Vagina (tissue), 2 donors: ENCODE measurements around the gene ZSCAN1. TPM values are rescaled to one million over a fixed set of nuclear protein-coding genes. Genes with fewer than 3 reads are reported as not detected.

ENCODE experiments used
- DNase-seq, 2 donors: peaks; one replicate each; pipeline ENCODE4 v3.0.0-alpha.2; 2017; ENCODE audit errors: extremely low spot score in 2 of 2
- H3K27ac ChIP-seq: fragments of 200-600 bp; sonication (generic); one replicate; pipeline ENCODE4 v1.5.1; 2019
- H3K27me3 ChIP-seq: fragments of 200-600 bp; sonication (generic); one replicate; pipeline ENCODE4 v1.5.1; 2019
- H3K36me3 ChIP-seq, 2 donors: fragments of 200-600 bp; sonication (generic); one replicate each; pipeline ENCODE4 v1.5.1; 2017 to 2019
- H3K4me1 ChIP-seq: fragments of 200-600 bp; sonication (generic); one replicate; pipeline ENCODE4 v1.5.1; 2019
- H3K4me3 ChIP-seq, 2 donors: fragments of 200-600 bp; sonication (generic); 1 replicate in 1 of 2; 2 replicates in 1 of 2; pipeline ENCODE4 v1.5.1; 2016 to 2019
- H3K9me3 ChIP-seq: fragments of 200-600 bp; sonication (generic); one replicate; pipeline ENCODE4 v1.5.1; 2019
- POLR2A ChIP-seq, 2 donors: fragments of 450-650 bp; IDR thresholded peaks; one replicate each; pipeline ENCODE4 v1.6.1; 2017; ENCODE audit warnings: antibody characterized with exemption in 2 of 2, mild to moderate bottlenecking in 2 of 2, moderate library complexity in 2 of 2
- POLR2AphosphoS5 ChIP-seq, 2 donors: sonication (generic); formaldehyde crosslinking; IDR thresholded peaks; one replicate each; pipeline ENCODE4 v1.9.0; 2017; ENCODE audit warnings: antibody characterized with exemption in 2 of 2, mild to moderate bottlenecking in 2 of 2, low read depth in 1 of 2; ENCODE audit not compliant: insufficient read depth in 1 of 2
- intact Hi-C: fragments of 100-400 bp; cut with DNase I; formaldehyde crosslinking; loops from one replicate; pipeline ENCODE4 v1.15.1; 2023
- total RNA-seq: library from RNA; depleted of rRNA; stranded (reverse); fragments of >200 nt; gene quantifications from one replicate; pipeline ENCODE4 v1.2.3, GENCODE V29; 2016
- TF ChIP-seq, protein P1 (sequence below), 3 experiments: fragments of 450-650 bp in 2 of 3; fragments of 200-600 bp in 1 of 3; sonication (generic) in 1 of 3; IDR thresholded peaks; one replicate each; pipeline ENCODE4 v1.5.1; 2017 to 2019; ENCODE audit warnings: antibody characterized with exemption in 3 of 3, mild to moderate bottlenecking in 2 of 3, moderate library complexity in 2 of 3

Gene ZSCAN1
- total RNA-seq, 1 donor from 2014 or later, result not detected

- H3K4me1 ChIP-seq, result peaks cover 5% of the 10 kb centered on the region
- DNase-seq, result no peak
- no peaks in the 10 kb centered on the region for H3K27me3 ChIP-seq
- peak; percentile 22 to 71 for TF ChIP-seq POLR2AphosphoS5 (IDR thresholded peaks at IDR 0.05; ENCODE audit: insufficient read depth in 1 of 2, low read depth in 1 of 2)
- TF ChIP-seq, protein P1, sequence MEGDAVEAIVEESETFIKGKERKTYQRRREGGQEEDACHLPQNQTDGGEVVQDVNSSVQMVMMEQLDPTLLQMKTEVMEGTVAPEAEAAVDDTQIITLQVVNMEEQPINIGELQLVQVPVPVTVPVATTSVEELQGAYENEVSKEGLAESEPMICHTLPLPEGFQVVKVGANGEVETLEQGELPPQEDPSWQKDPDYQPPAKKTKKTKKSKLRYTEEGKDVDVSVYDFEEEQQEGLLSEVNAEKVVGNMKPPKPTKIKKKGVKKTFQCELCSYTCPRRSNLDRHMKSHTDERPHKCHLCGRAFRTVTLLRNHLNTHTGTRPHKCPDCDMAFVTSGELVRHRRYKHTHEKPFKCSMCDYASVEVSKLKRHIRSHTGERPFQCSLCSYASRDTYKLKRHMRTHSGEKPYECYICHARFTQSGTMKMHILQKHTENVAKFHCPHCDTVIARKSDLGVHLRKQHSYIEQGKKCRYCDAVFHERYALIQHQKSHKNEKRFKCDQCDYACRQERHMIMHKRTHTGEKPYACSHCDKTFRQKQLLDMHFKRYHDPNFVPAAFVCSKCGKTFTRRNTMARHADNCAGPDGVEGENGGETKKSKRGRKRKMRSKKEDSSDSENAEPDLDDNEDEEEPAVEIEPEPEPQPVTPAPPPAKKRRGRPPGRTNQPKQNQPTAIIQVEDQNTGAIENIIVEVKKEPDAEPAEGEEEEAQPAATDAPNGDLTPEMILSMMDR (IDR thresholded peaks at IDR 0.05), result no peak
- peak overlapping the region; percentile 42 to 48 for H3K4me3 ChIP-seq
- H3K9me3 ChIP-seq, result peaks cover 17% of the 10 kb centered on the region
- intact Hi-C loops, result no loop called here
- H3K36me3 ChIP-seq, result peaks cover 0 to 29% of the 10 kb centered on the region in 2 donors
- H3K27ac ChIP-seq, result peak overlapping the region; percentile 30
Measured at GRCh38 chr19:58009666-58010301, 24.0 kb upstream of the ZSCAN1 start.

DNA sequence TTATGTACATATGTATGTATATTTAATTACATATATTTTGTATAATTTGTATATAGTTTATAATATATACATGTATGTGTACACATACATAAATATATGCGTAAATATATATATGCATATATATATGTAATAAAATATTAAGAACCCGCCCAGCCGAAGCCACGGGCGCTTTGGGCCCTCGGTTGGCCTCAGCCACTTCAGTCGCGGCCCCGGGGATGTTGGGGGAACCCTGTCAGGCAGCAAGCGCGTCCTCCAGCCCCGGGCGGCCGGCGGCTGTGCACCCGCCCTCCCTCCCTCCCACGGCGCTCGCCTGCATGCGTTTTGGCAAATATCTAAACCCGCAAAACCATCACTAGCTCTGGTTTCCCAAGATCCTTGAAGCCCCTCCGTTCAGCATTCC, 23.3 kb upstream of the ZSCAN1 start:
- intact Hi-C loops, result no loop called here
- Histone ChIP-seq H3K27ac (no peak overlapping the region), H3K9me3 (peaks cover 14% of the 10 kb centered on the region), H3K4me3 (no peak overlapping the region), H3K36me3 (peaks cover 0 to 21% of the 10 kb centered on the region in 2 donors), H3K27me3 (no peaks in the 10 kb centered on the region), H3K4me1 (peaks cover 5% of the 10 kb centered on the region)
- DNase-seq, result no peak
- no peak for TF ChIP-seq POLR2A (IDR thresholded peaks at IDR 0.05)
- TF ChIP-seq, protein P1 (IDR thresholded peaks at IDR 0.05), result no peak
- no peak for TF ChIP-seq POLR2AphosphoS5 (IDR thresholded peaks at IDR 0.05; ENCODE audit: insufficient read depth in 1 of 2, low read depth in 1 of 2)

- Histone ChIP-seq H3K27ac (no peak overlapping the region), H3K9me3 (no peaks in the 10 kb centered on the region), H3K4me1 (peaks cover 5% of the 10 kb centered on the region), H3K27me3 (no peaks in the 10 kb centered on the region), H3K36me3 (no peaks in the 10 kb centered on the region), H3K4me3 (no peak overlapping the region)
- intact Hi-C loops, result no loop called here
- TF ChIP-seq, protein P1 (IDR thresholded peaks at IDR 0.05), result no peak
- no peak for TF ChIP-seq POLR2AphosphoS5 (IDR thresholded peaks at IDR 0.05; ENCODE audit: insufficient read depth in 1 of 2, low read depth in 1 of 2)
- TF ChIP-seq POLR2A (IDR thresholded peaks at IDR 0.05), result no peak
- no peak for DNase-seq
Measured at GRCh38 chr19:58014141-58014540, 19.7 kb upstream of the ZSCAN1 start.

DNA sequence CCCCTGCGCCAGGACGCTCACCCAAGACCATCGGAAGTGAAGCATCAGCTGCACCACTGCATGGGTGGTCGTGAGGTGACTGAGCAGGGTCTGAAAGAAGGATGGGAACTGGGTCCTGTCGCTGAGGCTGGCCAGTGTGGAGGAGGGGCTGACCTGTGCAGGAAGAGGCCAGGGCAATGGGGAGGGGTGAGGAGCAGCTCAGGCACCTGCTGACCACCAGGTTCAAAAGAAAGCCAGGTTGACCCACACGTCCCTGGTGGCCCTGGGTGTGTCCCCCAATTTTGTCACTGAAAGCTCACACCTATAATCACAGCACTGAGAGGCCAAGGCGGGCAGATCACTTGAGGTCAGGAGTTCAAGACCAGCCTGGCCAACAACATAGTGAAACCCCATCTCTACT, 13.7 kb upstream of the ZSCAN1 start:
- H3K36me3 ChIP-seq, result no peaks in the 10 kb centered on the region
- TF ChIP-seq POLR2A (IDR thresholded peaks at IDR 0.05) (no peak), POLR2AphosphoS5 (IDR thresholded peaks at IDR 0.05; ENCODE audit: insufficient read depth in 1 of 2, low read depth in 1 of 2) (no peak)
- TF ChIP-seq, protein P1 (IDR thresholded peaks at IDR 0.05), result no peak
- no peak for DNase-seq
- no peaks in the 10 kb centered on the region for H3K9me3 ChIP-seq
- no peaks in the 10 kb centered on the region for H3K27me3 ChIP-seq
- intact Hi-C loops, result loop anchor here (5.0 kb wide), 1 partner anchor 137 kb away; no protein-coding TSS in a partner anchor
- no peak overlapping the region for H3K4me3 ChIP-seq
- H3K27ac ChIP-seq, result no peak overlapping the region
- H3K4me1 ChIP-seq, result no peaks in the 10 kb centered on the region

GRCh38 chr19:58021541-58022282, 12.1 kb upstream of the ZSCAN1 start:
- no peak for DNase-seq
- H3K27me3 ChIP-seq, result no peaks in the 10 kb centered on the region
- H3K4me1 ChIP-seq, result no peaks in the 10 kb centered on the region
- no peak overlapping the region for H3K4me3 ChIP-seq
- TF ChIP-seq POLR2A (IDR thresholded peaks at IDR 0.05) (no peak), POLR2AphosphoS5 (IDR thresholded peaks at IDR 0.05; ENCODE audit: insufficient read depth in 1 of 2, low read depth in 1 of 2) (peak in 1 of 2 donors; percentile 23)
- TF ChIP-seq, protein P1 (IDR thresholded peaks at IDR 0.05), result peak; percentile 30 to 71 (median 58)
- intact Hi-C loops, result loop anchor here (5.0 kb wide), 1 partner anchor 136 kb away; no protein-coding TSS in a partner anchor
- no peaks in the 10 kb centered on the region for H3K36me3 ChIP-seq
- H3K9me3 ChIP-seq, result no peaks in the 10 kb centered on the region
- no peak overlapping the region for H3K27ac ChIP-seq
